ENCODE measurements around the gene LRRC31. TPM values are rescaled to one million over a fixed set of nuclear protein-coding genes. Genes with fewer than 3 reads are reported as not detected.

The LRRC31 gene
- polyA plus RNA-seq, 3 donors = not detected

DNA sequence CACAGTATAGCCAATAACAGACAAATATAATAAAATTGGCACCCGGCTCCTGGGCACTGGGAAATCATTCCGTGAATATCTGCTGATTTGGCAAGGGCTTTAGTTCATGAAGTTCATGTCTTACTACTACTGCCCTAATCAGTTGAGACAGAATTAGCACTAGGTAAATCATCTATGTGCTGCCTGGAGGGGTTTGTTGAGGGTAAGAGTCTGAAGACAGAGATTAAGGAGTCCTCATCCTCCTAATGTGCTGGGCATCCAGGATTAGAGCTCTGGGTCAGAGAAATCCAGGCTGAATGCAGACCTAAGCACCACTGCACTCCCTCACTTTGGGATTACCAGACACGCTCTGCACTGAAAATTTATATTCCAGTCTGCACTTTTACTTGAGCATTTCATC, 43.6 kb upstream of the LRRC31 start:
- H3K27me3 Mint-ChIP-seq (ENCODE audit: low read depth in 3 of 3) = peaks cover 0 to 2% (median 0%) of the 10 kb centered on the region in 3 donors
- intact Hi-C loops (cut with micrococcal nuclease) = no loop called here
- no peak for DNase-seq
- H3K79me2 ChIP-seq (ENCODE audit: insufficient read depth, low read length) = no peaks in the 10 kb centered on the region
- WGBS (ENCODE audit: insufficient coverage) = no CpG with 5 or more reads among the region's 3 CpGs
- H3K9ac ChIP-seq (ENCODE audit: insufficient read depth, low read length, poor library complexity, severe bottlenecking) = no peak overlapping the region
- H3K27ac ChIP-seq (ENCODE audit: low read depth in 1 of 2, low read length in 2 of 2) = no peak overlapping the region
- TF ChIP-seq, protein P1, sequence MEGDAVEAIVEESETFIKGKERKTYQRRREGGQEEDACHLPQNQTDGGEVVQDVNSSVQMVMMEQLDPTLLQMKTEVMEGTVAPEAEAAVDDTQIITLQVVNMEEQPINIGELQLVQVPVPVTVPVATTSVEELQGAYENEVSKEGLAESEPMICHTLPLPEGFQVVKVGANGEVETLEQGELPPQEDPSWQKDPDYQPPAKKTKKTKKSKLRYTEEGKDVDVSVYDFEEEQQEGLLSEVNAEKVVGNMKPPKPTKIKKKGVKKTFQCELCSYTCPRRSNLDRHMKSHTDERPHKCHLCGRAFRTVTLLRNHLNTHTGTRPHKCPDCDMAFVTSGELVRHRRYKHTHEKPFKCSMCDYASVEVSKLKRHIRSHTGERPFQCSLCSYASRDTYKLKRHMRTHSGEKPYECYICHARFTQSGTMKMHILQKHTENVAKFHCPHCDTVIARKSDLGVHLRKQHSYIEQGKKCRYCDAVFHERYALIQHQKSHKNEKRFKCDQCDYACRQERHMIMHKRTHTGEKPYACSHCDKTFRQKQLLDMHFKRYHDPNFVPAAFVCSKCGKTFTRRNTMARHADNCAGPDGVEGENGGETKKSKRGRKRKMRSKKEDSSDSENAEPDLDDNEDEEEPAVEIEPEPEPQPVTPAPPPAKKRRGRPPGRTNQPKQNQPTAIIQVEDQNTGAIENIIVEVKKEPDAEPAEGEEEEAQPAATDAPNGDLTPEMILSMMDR (IDR thresholded peaks at IDR 0.05) = no peak
- no peaks in the 10 kb centered on the region for H3K27me3 ChIP-seq (ENCODE audit: control insufficient read depth in 2 of 2, insufficient read depth in 2 of 2, low read length in 2 of 2)
- H3K4me2 ChIP-seq (replicated peaks; ENCODE audit: extremely low read depth, low read length, poor library complexity, severe bottlenecking) = no peak overlapping the region
- H2AFZ ChIP-seq (ENCODE audit: insufficient read depth, low read depth, low read length, poor library complexity, severe bottlenecking) = no peak overlapping the region
- no peaks in the 10 kb centered on the region for H3K4me1 ChIP-seq (ENCODE audit: control insufficient read depth in 1 of 2, insufficient read depth in 2 of 2, low read length in 2 of 2)
- H3K4me3 ChIP-seq (replicated peaks in 1 of 3; ENCODE audit: low read depth in 2 of 3, low read length in 3 of 3) = no peak overlapping the region
- H3K4me1 Mint-ChIP-seq = no peaks in the 10 kb centered on the region
- peaks cover 0 to 5% (median 0%) of the 10 kb centered on the region in 7 donors for H3K9me3 Mint-ChIP-seq
- H3K4me3 Mint-ChIP-seq = no peak overlapping the region
- H4K20me1 ChIP-seq (ENCODE audit: insufficient read depth, low read length) = no peaks in the 10 kb centered on the region
- no peaks in the 10 kb centered on the region for H3K36me3 Mint-ChIP-seq
- H3K36me3 ChIP-seq (replicated peaks in 1 of 2; ENCODE audit: control insufficient read depth in 1 of 2, insufficient read depth in 2 of 2, low read length in 2 of 2) = no peaks in the 10 kb centered on the region
- no peak overlapping the region for H3K27ac Mint-ChIP-seq
- no peaks in the 10 kb centered on the region for H3K9me3 ChIP-seq (replicated peaks in 1 of 2; ENCODE audit: control insufficient read depth in 1 of 2, insufficient read depth in 1 of 2, low read length in 2 of 2)

- Histone ChIP-seq H2AFZ (ENCODE audit: insufficient read depth, low read depth, low read length, poor library complexity, severe bottlenecking) (no peak within 1 kb of the TSS), H3K4me1 (ENCODE audit: control insufficient read depth in 1 of 2, insufficient read depth in 2 of 2, low read length in 2 of 2) (peaks cover 0 to 11% of the 10 kb centered on the region in 2 donors), H3K4me3 (replicated peaks in 1 of 3; ENCODE audit: low read depth in 2 of 3, low read length in 3 of 3) (no peak within 1 kb of the TSS), H3K27me3 (ENCODE audit: control insufficient read depth in 2 of 2, insufficient read depth in 2 of 2, low read length in 2 of 2) (no peaks in the 10 kb centered on the region), H3K27ac (ENCODE audit: low read depth in 1 of 2, low read length in 2 of 2) (no peak within 1 kb of the TSS), H3K36me3 (replicated peaks in 1 of 2; ENCODE audit: control insufficient read depth in 1 of 2, insufficient read depth in 2 of 2, low read length in 2 of 2) (no peaks in the 10 kb centered on the region), H3K9me3 (replicated peaks in 1 of 2; ENCODE audit: control insufficient read depth in 1 of 2, insufficient read depth in 1 of 2, low read length in 2 of 2) (no peaks in the 10 kb centered on the region), H3K9ac (ENCODE audit: insufficient read depth, low read length, poor library complexity, severe bottlenecking) (no peak within 1 kb of the TSS), H3K79me2 (ENCODE audit: insufficient read depth, low read length) (no peaks in the 10 kb centered on the region), H3K4me2 (replicated peaks; ENCODE audit: extremely low read depth, low read length, poor library complexity, severe bottlenecking) (no peak within 1 kb of the TSS), H4K20me1 (ENCODE audit: insufficient read depth, low read length) (no peaks in the 10 kb centered on the region)
- peaks cover 0 to under 1% (median 0%) of the 10 kb centered on the region in 7 donors for H3K9me3 Mint-ChIP-seq
- intact Hi-C loops (cut with micrococcal nuclease) = no loop called here
- no peak within 1 kb of the TSS for H3K4me3 Mint-ChIP-seq
- whole genome bisulfite sequencing (ENCODE audit: insufficient coverage) = no CpG with 5 or more reads among the region's 1 CpG
- no peak within 1 kb of the TSS for H3K27ac Mint-ChIP-seq
- H3K27me3 Mint-ChIP-seq (ENCODE audit: low read depth in 3 of 3) = peaks cover 0 to 2% (median 2%) of the 10 kb centered on the region in 3 donors
- TF ChIP-seq, protein P1 (IDR thresholded peaks at IDR 0.05) = no peak
- no peak for DNase-seq
- no peaks in the 10 kb centered on the region for H3K36me3 Mint-ChIP-seq
- H3K4me1 Mint-ChIP-seq = peaks cover 6% of the 10 kb centered on the region
Observed at GRCh38 chr3:169911272-169911671, 41.5 kb upstream of the LRRC31 start, which contains the start of gene SAMD7. TSS of gene SAMD7 (plus strand) at chr3:169911572. CDS start at chr3:169919499, 7,927 bp downstream.
